Stimulated activated CD4-positive, alpha-beta T cell treated with anti-CD3 and anti-CD28 coated beads, Interleukin-2, amount 100 ng/mL, for 24 hours (primary cell): ENCODE data around the gene SPAM1.
"Not testable (repeated sequence)": the region's sequence is repeated elsewhere in the genome, so short reads cannot be mapped to it uniquely, and the experiment has no call there.

Source experiments
- DNase-seq, 2 donors: peaks; one replicate each; pipeline ENCODE4 v3.0.0-alpha.2; 2020

SPAM1 gene

DNA sequence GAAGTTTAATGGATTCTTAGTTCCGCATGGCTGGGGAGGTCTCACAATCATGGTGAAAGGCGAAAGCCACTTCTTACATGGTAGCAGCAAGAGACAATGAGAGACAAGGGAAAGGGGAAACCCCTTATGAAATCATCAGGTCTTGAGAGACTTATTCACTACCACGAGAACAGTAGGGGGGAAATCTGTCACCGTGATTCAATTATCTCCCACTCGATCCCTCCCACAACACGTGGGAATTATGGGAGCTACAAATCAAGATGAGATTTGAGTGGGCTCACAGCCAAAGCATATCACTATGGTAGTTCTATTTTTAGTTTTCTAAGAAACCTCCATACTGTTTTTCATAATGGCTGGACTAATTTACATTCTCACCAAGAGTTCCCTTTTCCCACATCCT lies 36.7 kb downstream of the SPAM1 start:
- DNase-seq, result no peak

DNA sequence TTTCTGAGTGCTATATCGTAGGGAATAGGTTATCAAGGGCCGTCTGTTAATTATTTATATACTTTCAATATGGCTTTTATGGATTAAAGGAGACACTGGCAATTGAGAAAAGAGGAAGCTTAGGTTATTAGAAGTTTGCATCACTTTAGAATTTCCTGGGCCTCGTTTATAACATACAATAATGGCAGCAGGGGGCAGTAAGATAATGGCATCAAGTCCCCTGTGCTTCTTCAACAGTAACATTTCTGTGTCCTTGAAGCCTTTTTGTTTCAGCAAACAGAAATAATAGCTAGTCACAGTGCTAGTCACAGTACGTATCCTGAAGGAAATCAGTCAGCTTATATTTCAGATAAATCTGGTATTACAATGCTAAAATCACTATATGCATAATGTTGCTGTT lies 41.9 kb downstream of the SPAM1 start:
- DNase-seq, result no peak

DNA sequence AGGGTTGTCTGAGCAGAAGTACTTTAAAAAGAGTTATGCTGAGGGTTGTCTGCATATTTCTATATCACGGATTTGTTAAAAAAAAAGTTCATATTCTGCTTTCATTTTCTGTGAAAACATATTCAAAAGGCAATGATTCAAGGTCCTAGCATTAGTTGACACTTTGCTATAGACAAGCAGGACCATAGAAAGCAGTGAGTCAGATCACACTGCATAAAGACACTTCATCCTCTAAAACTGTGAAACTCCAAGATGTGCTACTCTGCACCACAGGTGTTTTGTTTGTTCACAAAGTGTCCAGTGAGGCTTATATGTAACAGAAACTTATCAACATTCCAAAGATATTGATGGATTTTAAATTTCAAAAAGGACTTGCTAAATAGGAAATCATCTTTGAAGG lies 47.0 kb downstream of the SPAM1 start:
- DNase-seq, result no peak

DNA sequence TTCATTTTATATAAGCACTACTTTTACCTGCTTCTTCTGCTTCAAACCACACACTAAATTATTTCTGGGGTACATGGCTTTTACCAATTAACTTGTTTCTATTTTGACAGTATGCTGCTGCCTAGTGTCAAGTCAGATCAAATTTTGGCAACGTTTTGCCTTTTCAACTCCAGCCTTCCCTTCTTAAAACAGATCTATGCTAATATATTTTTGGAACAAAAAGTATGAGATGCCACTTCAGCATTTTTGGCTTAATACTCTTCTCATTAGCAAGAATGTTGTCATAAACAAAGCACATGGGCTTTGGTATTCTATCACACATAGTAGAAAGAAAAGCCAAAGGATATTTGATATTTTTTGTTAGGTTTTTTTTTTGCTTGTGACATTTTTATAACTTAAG lies 47.8 kb downstream of the SPAM1 start:
- no peak for DNase-seq

DNA sequence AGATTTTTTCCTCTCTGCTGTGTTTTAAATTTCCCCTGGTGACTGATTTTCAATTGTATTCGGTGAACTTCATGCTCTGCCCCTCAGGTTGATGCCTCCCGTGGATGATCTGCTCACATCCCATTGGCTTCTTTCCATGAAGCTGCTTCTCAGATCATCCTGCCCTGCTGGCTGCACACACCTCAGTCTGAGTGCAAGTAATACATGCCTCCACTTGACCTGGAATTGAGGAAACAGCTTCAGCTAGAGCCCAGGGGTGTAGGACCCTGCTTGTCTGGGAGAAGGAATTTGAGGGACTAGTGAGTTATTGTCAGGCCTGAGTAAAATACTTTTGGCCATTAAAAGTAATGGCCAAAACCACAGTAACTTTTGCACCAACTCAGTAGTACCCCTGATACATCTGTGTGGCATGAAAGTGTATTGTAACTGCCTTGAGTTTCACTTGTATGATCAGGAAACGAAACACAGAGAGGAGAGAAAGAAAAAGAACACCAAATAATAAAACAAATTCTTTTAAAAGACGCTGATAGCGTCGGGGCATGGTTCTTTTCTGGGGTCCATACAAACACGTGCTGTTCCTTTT lies 49.4 kb downstream of the SPAM1 start:
- DNase-seq, result no peak

GRCh38 chr7:123975084-123975483 lies 50.0 kb downstream of the SPAM1 start:
- no peak for DNase-seq

GRCh38 chr7:123977081-123977480 lies 52.0 kb downstream of the SPAM1 start:
- no peak for DNase-seq

DNA sequence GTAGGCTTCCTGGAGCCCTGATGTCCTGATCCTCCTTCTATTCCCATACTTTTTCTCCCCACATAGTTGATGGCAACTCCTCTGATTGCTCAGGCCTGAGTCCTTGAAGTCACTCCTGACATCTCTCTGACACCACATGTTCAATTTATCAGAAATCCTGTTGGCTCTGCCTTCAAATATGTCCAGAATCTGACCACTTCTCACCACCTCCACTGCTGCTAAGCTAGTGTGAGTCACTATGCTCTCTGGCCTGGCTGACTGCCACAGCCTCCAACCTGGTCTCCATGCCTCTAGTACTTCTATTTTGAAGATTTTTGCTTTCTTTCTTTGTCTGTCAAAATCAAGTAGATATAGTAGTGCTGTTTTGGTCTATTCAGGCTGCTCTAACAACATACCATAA lies 54.8 kb downstream of the SPAM1 start:
- no peak for DNase-seq

DNA sequence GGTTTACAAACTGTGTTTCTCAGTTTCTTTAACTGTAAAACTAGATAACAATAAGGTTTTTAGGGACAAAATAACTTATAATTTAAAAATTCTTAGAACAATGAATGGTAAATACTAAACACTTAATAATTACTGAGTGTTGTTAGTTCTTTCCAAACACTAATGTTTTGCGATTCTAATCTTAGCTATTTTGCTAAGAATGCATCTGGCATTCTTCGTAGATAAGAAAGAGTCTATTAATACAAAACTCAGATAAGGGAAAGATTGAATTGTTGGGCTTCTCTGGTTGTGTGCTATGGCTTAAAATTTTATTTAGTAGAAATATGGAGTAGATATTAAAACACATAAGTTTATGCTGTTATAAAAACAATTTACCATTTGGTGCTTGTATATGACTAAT lies 62.4 kb downstream of the SPAM1 start:
- no peak for DNase-seq

DNA sequence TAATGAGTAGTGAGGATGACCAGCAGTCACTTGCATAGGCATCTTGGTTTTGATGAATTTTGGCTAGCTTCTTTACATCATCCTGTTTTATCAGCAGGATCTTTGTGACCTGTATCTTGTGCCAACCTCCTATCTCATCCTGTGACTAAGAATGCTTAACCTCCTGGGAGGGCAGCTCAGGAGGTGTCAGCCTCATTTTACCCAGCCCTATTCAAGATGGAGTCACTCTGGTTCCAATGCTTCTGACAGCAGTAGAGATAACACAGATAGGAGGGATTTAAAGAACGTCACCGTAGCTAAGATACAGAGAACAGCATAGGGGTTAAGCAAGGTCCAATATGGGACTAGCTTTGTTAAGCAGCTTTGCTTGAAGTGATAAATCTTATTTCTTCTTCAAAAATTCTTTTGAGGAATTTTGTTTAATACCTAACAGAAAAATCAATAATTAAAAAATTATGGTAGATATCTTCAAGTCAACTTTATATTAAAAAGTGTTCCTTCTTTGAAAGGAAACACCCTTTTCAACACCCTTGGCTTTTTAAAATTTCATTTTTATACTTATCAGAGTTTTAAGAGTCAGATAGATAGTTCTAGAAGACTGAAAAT lies 68.0 kb downstream of the SPAM1 start:
- DNase-seq, result no peak

DNA sequence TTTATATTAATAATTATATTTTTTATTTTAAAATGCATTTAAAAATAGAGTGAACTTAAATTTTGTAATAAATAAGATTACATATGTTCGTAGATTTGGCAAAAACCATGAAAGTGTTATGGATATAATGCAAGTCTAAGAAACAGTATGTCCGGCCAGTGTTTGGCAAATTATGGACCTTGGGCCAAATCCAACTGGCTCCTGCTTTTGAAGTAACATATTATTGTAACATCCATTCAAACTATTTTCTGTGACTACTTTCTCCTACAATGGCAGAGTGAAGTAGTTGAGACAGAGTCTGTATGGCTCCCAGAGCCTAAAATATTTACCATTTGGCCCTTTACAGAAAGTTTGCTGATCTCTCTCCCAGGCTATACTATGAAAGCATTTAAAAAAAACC lies 69.0 kb downstream of the SPAM1 start:
- DNase-seq, result no peak

DNA sequence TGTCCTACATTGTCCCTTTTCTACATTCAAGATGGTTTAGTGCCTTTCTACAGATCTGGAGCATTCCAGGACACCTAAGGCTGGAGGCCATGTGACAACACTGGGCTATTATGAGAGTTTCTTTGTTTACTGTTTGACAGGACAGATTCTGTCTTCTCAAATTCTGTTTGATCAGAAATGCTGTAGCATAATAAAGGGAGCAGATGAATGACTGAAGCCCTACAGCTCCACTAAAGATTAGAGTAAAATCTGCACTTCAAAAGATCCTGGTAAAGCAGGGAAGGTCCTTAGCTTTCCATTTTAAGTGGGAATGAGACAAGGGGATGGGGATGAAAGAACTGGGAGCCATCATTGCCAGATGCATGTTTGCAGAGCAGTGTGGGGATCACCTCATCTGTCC lies 69.4 kb downstream of the SPAM1 start:
- no peak for DNase-seq

DNA sequence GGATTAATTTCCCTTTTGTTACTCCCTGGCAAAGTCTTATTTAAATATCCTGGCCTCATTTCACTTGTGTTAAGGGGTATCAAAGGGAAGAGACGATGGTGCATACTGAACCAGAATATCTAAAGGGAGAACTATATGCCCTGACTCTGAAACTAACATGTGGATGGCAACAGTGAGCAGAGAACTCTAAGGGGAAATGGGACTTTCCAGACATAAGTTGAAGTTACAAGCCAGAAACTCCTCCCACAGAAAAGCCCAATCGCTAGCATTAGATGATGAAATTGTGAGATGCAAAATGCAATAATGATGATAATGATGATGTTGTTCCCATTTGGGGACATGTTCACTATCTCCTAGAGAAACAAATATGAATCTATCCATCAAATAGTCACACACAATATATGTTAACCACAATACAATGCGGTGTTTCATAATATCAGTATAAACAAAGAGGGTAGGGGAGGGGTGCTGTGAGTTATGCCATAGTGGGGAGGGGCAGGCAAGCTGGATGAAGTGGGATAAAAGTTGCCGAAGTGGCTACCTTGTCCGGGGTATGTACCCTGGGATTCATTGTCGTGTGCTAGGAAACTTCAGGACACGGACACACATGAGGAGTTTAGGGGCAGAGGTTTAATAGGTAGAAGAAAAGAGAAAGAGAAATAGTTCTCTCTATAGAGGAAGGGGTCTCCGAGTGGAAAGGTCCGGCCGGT lies 70.7 kb downstream of the SPAM1 start:
- DNase-seq, result no peak

DNA sequence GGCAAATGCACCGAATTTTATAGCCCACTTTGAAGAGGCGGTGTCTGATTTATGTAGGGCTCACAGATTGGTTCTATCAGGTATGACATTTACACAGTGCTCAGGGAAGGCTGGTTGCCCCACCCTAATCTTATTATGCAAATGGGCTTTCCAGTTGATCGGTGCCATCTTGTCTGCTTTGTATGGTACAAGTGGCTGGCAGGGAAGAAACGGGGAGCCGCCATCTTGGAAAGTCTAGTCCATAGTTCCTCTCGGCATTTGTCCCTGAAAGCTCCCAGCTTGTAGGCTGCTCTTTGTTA lies 71.2 kb downstream of the SPAM1 start:
- no peak for DNase-seq

GRCh38 chr7:123998921-123999320 lies 73.9 kb downstream of the SPAM1 start:
- no peak for DNase-seq

- no peak for DNase-seq
Measured at GRCh38 chr7:123999703-124000102, 74.7 kb downstream of the SPAM1 start.

- not testable (repeated sequence) for DNase-seq
Measured at GRCh38 chr7:124008296-124008695, 83.3 kb downstream of the SPAM1 start.

GRCh38 chr7:124009321-124009720 lies 84.3 kb downstream of the SPAM1 start:
- DNase-seq, result no peak
